Measurements from ENCODE around the gene MYH13. TPM values are rescaled to one million over a fixed set of nuclear protein-coding genes. Genes with fewer than 3 reads are reported as not detected.

The MYH13 gene
- total and polyA plus RNA-seq, 2 of the 13 experiments (the other 11 are each of a cell fraction or from before 2014, with no cell fraction given), result not detected

DNA sequence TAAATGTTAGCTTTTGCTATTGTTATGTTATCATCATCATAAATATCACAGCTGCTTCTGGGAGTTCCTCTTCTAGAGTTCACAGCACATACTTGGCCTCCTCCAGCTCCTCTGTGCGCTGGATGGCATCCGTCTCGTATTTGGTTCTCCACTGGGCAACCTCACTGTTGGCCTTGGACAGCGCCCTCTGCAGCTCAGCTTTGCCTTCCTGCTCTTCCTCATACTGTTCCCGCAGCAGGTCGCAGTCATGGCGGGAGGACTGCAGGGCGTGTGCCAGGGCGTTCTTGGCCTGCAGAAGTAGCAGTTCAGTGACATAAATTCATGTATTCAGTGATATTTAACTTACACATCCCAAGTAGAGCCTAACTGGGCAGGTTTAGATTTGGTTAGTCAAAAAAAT lies 25.5 kb upstream of the MYH13 start:
- no peak for FAIRE-seq
- POLR2A ChIA-PET, result no interaction called here
- TF ChIP-seq SRF (IDR thresholded peaks at IDR 0.05; ENCODE audit: low read depth, low read length), result no peak
- TF ChIP-seq ZKSCAN1 (IDR thresholded peaks at IDR 0.05; ENCODE audit: low read length), result no peak
- no peak for TF ChIP-seq TARDBP (CRISPR knock-in tag; IDR thresholded peaks at IDR 0.05)
- no peak for TF ChIP-seq ETV5 (CRISPR knock-in tag; IDR thresholded peaks at IDR 0.05; ENCODE audit: borderline replicate concordance)
- no peak for TF ChIP-seq YEATS2 (CRISPR knock-in tag; IDR thresholded peaks at IDR 0.05; ENCODE audit: borderline replicate concordance)
- TF ChIP-seq, protein P1, sequence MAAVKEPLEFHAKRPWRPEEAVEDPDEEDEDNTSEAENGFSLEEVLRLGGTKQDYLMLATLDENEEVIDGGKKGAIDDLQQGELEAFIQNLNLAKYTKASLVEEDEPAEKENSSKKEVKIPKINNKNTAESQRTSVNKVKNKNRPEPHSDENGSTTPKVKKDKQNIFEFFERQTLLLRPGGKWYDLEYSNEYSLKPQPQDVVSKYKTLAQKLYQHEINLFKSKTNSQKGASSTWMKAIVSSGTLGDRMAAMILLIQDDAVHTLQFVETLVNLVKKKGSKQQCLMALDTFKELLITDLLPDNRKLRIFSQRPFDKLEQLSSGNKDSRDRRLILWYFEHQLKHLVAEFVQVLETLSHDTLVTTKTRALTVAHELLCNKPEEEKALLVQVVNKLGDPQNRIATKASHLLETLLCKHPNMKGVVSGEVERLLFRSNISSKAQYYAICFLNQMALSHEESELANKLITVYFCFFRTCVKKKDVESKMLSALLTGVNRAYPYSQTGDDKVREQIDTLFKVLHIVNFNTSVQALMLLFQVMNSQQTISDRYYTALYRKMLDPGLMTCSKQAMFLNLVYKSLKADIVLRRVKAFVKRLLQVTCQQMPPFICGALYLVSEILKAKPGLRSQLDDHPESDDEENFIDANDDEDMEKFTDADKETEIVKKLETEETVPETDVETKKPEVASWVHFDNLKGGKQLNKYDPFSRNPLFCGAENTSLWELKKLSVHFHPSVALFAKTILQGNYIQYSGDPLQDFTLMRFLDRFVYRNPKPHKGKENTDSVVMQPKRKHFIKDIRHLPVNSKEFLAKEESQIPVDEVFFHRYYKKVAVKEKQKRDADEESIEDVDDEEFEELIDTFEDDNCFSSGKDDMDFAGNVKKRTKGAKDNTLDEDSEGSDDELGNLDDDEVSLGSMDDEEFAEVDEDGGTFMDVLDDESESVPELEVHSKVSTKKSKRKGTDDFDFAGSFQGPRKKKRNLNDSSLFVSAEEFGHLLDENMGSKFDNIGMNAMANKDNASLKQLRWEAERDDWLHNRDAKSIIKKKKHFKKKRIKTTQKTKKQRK (IDR thresholded peaks at IDR 0.05; ENCODE audit: low read length), result no peak
- TF ChIP-seq ZUFSP (CRISPR knock-in tag; IDR thresholded peaks at IDR 0.05; ENCODE audit: borderline replicate concordance), result no peak
- no peak for TF ChIP-seq ATF2 (CRISPR knock-in tag; IDR thresholded peaks at IDR 0.05)
- no peak for TF ChIP-seq ZNF501 (CRISPR knock-in tag; IDR thresholded peaks at IDR 0.05)
- no peak for TF ChIP-seq CBX5 (CRISPR knock-in tag; IDR thresholded peaks at IDR 0.05; ENCODE audit: borderline replicate concordance)
- TF ChIP-seq SIN3B (IDR thresholded peaks at IDR 0.05; ENCODE audit: low read length), result no peak
- TF ChIP-seq RFX1 (IDR thresholded peaks at IDR 0.05), result no peak
- TF ChIP-seq KLF6 (CRISPR knock-in tag; IDR thresholded peaks at IDR 0.05), result no peak
- no peak for TF ChIP-seq KLF11 (CRISPR knock-in tag; IDR thresholded peaks at IDR 0.05)
- TF ChIP-seq, protein P2, sequence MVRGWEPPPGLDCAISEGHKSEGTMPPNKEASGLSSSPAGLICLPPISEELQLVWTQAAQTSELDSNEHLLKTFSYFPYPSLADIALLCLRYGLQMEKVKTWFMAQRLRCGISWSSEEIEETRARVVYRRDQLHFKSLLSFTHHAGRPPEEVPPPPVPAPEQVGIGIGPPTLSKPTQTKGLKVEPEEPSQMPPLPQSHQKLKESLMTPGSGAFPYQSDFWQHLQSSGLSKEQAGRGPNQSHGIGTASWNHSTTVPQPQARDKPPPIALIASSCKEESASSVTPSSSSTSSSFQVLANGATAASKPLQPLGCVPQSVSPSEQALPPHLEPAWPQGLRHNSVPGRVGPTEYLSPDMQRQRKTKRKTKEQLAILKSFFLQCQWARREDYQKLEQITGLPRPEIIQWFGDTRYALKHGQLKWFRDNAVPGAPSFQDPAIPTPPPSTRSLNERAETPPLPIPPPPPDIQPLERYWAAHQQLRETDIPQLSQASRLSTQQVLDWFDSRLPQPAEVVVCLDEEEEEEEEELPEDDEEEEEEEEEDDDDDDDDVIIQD (CRISPR knock-in tag; IDR thresholded peaks at IDR 0.05; ENCODE audit: low read depth), result no peak
- TF ChIP-seq ZNF792 (CRISPR knock-in tag; IDR thresholded peaks at IDR 0.05), result no peak
- no peak for TF ChIP-seq RBAK (CRISPR knock-in tag; IDR thresholded peaks at IDR 0.05)
- TF ChIP-seq, protein P3, sequence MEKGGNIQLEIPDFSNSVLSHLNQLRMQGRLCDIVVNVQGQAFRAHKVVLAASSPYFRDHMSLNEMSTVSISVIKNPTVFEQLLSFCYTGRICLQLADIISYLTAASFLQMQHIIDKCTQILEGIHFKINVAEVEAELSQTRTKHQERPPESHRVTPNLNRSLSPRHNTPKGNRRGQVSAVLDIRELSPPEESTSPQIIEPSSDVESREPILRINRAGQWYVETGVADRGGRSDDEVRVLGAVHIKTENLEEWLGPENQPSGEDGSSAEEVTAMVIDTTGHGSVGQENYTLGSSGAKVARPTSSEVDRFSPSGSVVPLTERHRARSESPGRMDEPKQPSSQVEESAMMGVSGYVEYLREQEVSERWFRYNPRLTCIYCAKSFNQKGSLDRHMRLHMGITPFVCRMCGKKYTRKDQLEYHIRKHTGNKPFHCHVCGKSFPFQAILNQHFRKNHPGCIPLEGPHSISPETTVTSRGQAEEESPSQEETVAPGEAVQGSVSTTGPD (CRISPR knock-in tag; IDR thresholded peaks at IDR 0.05), result no peak

More for the DNA sequence above, 25.5 kb upstream of the MYH13 start:
- no peaks in the 10 kb centered on the region for H4K20me1 ChIP-seq (ENCODE audit: insufficient read depth, low read length)
- DNase-seq (ENCODE audit: low spot score) (no peak), ATAC-seq (no peak)
- H3K36me3 ChIP-seq (replicated peaks in 1 of 2; ENCODE audit: control insufficient read depth in 1 of 2, insufficient read depth in 2 of 2, low read length in 2 of 2), result no peaks in the 10 kb centered on the region
- H3K4me3 ChIP-seq (replicated peaks in 1 of 3; ENCODE audit: insufficient read depth in 1 of 3, low read depth in 2 of 3, low read length in 3 of 3), result no peak overlapping the region
- no peak overlapping the region for H3K9ac ChIP-seq (ENCODE audit: insufficient read depth, low read depth, low read length)
- no TSS peak for BruUV-seq (replicated peaks)
- H3K79me2 ChIP-seq (ENCODE audit: insufficient read depth, low read length), result no peaks in the 10 kb centered on the region
- intact Hi-C loops (cut with micrococcal nuclease; ENCODE audit: unreplicated experiment) (no loop called here), in situ Hi-C loops (cut with HindIII; ENCODE audit: extremely low pct_ligation_motif_present, low pct_unique_long_range_greater_than_20kb) (no loop called here)
- H3K27me3 ChIP-seq (ENCODE audit: control insufficient read depth in 1 of 2, insufficient read depth in 2 of 2, low read length in 2 of 2), result no peaks in the 10 kb centered on the region
- WGBS (ENCODE audit: low lambda C conversion rate), result 46% methylated on average over 9 of the region's 9 CpGs
- no peak overlapping the region for H3K4me2 ChIP-seq (ENCODE audit: low read depth, low read length)
- no peak overlapping the region for H3K27ac ChIP-seq (ENCODE audit: extremely low read length, insufficient read depth, low read length)
- no peaks in the 10 kb centered on the region for H3K9me3 ChIP-seq (ENCODE audit: low read length)
- no peak overlapping the region for H2AFZ ChIP-seq (ENCODE audit: low read length)
- no peaks in the 10 kb centered on the region for H3K4me1 ChIP-seq (ENCODE audit: insufficient read depth, low read length)
- CTCF ChIA-PET (ENCODE audit: low intra/inter-chr PET ratio, low total read pairs), result no interaction called here

All from HepG2 (cell line).